Stimulated activated CD8-positive, alpha-beta memory T cell treated with anti-CD3 and anti-CD28 coated beads, Interleukin-4, amount 100 ng/mL, for 4 hours (primary cell): ENCODE data around the gene PCIF1.
"Not testable (repeated sequence)": the region's sequence is repeated elsewhere in the genome, so short reads cannot be mapped to it uniquely, and the experiment has no call there.

Experiments
- DNase-seq, 2 donors: peaks; one replicate each; pipeline ENCODE4 v3.0.0-alpha.2; 2020; ENCODE audit warnings: low read depth in 2 of 2, low spot score in 1 of 2

PCIF1 gene

GRCh38 chr20:45934586-45935415, at the start of gene PCIF1:
Gene PCIF1, plus strand, starts transcription at chr20:45934683. Its CDS starts 4,317 bp downstream, at chr20:45939000.
- peak; percentile 96 to 97 for DNase-seq

DNA sequence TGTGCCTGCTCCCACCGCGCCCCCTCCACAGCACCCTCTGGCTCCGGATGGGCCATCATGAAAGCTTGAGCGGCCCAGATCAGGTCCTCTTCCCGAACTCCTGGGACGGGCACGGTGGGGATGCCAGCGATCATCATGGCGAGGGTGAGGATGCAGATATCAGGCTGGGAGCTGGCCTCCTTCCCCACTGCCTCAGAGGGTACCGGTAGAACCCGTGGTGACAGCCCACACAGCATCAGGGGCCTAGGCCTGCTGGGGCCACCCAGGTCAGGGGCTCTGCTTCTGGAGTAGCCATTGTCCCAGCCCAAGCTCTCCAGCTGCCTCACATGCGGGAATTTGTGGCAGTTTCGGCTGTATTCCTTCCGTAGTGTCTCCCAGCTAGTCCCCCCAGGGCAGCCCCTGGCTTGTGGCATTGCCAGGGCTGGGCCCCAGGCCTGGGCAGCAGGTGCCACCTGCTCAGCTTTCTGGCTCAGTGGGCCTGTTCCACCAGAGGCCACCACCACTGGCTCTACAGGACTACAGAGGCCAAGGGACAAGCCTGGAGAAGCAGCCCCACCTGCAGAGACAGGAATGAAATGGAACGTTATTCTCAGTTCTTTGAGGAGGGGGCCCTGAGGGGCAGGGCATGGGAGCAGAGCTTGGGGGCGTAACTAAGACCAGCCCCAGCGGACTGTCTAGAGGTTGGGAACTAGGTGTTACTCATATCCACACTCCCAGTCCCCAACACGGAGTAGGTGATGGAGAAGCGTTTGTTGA, 47.7 kb upstream of the PCIF1 start:
- no peak for DNase-seq

DNA sequence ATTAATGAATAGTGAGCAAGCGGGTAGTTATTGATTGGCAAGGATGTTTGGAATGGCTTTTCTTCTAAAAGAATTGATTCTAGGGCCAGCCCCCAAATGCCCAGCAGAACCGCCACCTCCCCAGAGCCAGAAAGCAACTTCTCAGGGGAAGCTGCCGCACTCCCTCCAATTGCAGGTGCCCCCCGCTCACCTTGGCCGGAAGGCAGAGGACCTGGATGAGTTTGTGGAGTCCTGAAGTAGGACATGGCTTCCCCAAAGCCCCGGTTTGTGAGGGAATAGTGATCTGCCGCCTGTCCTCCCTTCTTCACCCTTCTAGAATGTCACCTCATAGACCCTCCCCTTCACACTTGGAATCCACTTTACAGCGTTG, 47.2 kb upstream of the PCIF1 start, which contains the start of gene SPATA25:
Gene SPATA25, minus strand, starts transcription at position 277 of the 370 bp plus-strand sequence. Its CDS starts 32 bp downstream, at position 245.
- DNase-seq: no peak

- DNase-seq: no peak
Measured at GRCh38 chr20:45888681-45889080, 45.8 kb upstream of the PCIF1 start.

DNA sequence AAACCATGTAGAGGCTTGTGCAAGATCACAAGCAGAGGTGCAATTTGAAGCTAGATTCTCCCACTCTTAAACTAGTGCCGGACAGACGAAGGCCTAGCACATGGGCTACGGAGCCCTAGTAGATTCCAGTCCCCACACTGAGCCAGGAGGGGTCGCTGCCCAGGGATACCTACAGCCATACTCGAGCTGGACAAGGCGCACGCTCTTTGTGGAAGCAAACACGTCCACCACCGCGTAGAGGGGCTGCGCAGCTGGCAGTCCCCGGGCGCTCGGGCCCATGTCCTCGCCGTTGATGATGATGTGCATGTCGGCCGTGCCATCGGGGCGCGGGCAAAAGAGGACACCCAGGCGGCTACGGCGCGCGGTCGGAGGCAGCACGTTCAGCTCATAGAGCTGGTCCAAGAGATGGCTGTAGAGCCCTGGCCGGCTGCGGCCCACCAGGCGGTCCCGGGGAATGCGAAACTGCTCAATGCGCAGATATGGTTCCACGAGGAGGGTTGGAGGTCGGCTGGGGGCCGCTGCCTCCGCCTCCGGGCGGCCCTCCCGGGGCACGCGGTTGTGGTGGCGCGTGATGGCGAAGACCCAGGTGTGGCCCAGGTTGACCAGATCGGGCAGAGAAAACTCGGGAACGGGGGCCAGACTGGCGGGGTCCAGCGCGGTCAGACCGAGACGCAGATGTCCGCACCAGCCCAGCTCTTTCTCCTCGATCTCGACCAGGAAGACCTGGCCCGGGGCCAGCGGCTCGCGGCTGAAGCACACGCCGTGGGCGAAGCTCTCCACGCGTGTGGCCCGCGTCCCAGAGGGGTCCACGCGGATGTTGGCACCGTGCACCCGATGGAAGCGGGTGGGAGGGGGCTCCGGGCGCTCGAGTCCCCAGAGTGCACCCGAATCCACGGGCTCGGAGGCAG, 44.2 kb upstream of the PCIF1 start:
- DNase-seq: no peak

DNA sequence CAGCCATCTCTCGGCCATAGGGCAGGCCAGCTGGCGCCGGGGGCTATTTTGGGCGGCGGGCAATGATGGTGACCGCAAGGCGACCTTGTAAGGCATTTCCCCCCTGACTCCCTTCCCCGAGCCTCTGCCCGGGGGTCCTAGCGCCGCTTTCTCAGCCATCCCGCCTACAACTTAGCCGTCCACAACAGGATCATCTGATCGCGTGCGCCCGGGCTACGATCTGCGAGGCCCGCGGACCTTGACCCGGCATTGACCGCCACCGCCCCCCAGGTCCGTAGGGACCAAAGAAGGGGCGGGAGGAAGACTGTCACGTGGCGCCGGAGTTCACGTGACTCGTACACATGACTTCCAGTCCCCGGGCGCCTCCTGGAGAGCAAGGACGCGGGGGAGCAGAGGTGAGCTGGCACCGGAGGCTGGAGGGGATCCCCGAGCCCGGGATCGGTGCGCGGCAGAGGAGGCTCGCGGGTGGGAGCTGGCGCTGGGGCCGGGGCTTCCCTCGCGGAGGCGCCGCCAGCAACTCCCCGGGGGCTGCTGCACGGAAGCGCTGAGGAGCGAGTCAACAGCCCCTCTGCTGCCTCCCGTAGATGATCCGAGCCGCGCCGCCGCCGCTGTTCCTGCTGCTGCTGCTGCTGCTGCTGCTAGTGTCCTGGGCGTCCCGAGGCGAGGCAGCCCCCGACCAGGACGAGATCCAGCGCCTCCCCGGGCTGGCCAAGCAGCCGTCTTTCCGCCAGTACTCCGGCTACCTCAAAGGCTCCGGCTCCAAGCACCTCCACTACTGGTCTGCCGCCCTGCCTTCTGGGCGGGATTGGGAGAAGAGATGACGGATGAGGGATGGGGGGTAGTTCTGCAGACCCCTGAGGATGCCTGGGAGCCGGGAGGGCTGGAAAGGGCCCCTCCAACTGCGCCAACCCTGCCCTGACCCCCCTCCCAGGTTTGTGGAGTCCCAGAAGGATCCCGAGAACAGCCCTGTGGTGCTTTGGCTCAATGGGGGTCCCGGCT, 43.2 kb upstream of the PCIF1 start, which contains the start of the genes CTSA and NEURL2:
Gene CTSA, plus strand, starts transcription at position 351 of the 999 bp plus-strand sequence. Its CDS starts 234 bp downstream, at position 585.
Gene NEURL2, minus strand, starts transcription at position 224 of the 999 bp plus-strand sequence. Its CDS starts 217 bp downstream, at position 7.
- peak; percentile 73 to 77 for DNase-seq

- DNase-seq: no peak
Measured at GRCh38 chr20:45892049-45892825, 42.2 kb upstream of the PCIF1 start.

- no peak for DNase-seq
Measured at GRCh38 chr20:45892828-45893500, 41.5 kb upstream of the PCIF1 start.

GRCh38 chr20:45893831-45894230, 40.7 kb upstream of the PCIF1 start:
- DNase-seq: no peak

DNA sequence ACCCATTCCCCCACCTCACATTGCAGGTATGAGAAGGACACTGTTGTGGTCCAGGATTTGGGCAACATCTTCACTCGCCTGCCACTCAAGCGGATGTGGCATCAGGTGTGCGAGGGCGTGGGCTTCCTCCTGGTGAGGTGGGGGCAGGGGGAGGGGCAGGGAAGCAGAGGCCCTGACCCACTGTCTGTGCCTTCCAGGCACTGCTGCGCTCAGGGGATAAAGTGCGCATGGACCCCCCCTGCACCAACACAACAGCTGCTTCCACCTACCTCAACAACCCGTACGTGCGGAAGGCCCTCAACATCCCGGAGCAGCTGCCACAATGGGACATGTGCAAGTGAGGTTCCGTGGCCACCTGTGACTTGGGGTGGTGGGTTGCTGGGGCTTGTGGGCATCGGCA, 39.7 kb upstream of the PCIF1 start:
- DNase-seq: no peak

DNA sequence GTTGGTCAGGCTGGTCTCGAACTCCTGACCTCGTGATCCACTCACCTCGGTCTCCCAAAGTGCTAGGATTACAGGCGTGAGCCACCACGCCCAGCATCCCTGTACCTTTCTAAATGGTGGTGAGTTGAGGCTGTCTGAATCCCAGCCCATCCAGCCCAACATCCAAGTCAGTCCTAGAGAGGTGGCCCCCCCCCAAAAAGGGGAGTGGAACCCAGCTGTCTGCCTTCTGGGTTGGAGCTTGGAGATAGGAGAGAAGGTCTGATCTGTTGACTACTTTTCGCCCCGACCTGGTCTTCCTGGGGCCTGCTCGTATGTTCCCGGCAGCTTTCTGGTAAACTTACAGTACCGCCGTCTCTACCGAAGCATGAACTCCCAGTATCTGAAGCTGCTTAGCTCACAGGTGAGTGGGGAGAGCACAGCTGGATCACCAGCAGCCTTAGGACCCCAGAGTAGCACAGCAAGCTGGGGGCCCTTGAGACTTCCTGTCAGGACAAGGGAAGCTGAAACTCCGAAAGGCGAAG, 37.8 kb upstream of the PCIF1 start:
- DNase-seq: no peak

DNA sequence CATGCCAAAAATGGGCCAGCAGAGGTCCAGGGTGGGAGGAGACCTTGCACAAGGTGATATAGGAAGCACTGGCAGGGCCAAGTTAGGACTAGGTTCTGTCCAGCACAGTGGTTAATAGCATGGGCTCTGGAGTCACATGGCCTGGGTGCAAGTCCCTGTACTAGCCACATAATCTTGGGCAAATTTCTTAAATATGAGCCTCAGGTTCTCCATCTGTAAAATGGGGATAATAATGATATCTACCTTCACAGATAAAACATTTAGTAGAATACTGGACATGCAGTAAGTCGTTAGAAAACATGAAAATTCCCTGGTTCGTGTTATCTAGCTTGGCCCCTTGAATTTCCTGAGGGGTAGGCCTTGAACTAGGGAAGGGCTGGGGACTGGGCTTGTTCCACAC, 37.2 kb upstream of the PCIF1 start:
- no peak for DNase-seq

GRCh38 chr20:45897692-45898091, 36.8 kb upstream of the PCIF1 start:
- no peak for DNase-seq

DNA sequence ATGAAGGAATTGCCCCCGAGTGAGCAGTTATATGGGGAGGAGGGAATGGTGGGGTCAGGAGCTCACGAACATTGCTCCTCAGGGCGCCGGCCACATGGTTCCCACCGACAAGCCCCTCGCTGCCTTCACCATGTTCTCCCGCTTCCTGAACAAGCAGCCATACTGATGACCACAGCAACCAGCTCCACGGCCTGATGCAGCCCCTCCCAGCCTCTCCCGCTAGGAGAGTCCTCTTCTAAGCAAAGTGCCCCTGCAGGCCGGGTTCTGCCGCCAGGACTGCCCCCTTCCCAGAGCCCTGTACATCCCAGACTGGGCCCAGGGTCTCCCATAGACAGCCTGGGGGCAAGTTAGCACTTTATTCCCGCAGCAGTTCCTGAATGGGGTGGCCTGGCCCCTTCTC, 36.2 kb upstream of the PCIF1 start:
- no peak for DNase-seq

- DNase-seq: no peak
Measured at GRCh38 chr20:45899046-45899835, 35.2 kb upstream of the PCIF1 start.

GRCh38 chr20:45901332-45901731, 33.2 kb upstream of the PCIF1 start:
- not testable (repeated sequence) for DNase-seq

DNA sequence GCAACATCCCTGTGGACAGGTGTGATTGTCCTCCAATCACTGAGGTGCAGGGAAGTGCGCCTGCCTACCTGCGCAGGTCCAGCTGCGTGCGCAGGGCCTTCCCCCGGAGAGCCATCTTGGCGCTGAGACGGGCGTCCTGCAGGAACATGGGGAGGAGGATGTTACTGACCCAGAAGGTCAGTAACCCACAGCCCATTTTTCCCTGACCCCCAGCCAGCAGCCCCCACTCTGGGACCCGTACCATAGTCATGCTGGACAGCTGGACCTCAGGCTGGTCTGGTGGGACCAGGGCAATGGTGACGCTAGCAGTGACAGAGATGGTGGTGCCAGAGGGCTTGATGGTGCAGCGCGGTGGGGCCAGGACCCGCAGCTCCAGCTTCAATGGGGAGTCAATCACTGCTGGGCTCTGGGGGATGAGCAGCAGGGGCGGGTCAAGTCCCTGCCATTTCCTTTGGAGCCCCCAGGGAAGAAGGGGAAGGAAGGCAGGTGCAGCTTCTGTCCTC, 32.2 kb upstream of the PCIF1 start:
- DNase-seq: no peak
